DMS153 treated with DMSO at 0.1 percent for 48 hours (cell line): Measurements from ENCODE around the gene RCVRN.

Experiments used
- DNase-seq: peaks from one replicate; lab custom pipeline; 2025; ENCODE audit not compliant: unreplicated experiment; lab: John Stamatoyannopoulos, UW

The RCVRN gene

DNA sequence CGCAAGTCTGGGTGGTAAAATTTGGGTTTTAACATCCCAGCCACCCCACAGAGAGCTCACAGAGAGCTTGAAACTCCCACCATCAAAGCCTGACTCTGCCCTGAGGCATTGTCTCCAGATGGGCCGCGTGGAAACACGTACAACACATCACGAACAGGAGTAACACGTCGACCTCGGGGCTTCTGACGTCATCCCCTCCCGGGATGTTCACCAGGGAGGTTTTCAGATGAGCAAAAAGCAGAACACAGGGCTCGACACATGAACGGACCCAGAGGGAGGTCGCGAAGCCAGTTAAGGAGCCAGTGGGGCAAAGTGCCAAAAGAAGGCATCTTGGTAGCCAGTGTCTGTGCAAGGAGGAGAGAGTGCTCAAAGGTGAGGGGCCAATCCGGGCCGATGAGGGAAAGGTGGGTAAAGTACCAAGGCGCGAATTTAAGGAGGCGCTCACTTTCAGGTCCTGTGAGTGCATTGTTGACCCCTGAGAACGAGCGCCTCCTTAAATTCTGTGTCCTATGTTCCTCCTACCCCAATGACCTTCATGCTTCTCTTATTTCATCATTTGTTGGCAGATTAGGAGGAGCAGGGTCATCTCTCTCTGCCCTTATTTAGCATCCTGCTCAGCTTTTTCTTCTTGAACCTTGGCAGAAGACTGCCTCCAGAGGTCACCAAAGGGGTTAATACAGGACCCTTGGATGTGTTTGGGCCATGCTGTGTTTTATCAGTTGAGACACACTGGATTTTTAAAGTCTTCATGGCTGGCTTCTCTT lies 5.6 kb downstream of the RCVRN start:
- DNase-seq, result no peak

DNA sequence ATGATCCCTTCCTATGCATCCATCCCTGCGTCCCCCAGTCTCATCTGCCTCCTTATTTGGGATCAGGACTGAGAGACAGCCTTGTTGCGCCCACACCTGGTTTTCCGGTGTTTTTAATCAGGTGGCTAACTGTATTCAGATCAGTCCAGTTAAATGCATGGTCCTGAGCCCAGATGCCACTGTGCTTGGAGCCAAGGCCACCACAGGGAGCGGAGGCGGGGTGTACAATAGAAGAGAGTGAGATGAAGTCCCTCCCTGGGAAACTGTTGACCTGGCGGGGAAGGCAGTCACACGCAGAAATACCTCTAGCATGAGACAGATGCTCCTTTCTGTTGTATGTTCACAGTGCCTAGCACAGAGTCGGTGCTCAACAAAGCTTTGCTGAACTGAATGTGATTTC lies 6.3 kb downstream of the RCVRN start:
- DNase-seq, result no peak

- no peak for DNase-seq
Observed at GRCh38 chr17:9897372-9897968, 7.6 kb downstream of the RCVRN start.

DNA sequence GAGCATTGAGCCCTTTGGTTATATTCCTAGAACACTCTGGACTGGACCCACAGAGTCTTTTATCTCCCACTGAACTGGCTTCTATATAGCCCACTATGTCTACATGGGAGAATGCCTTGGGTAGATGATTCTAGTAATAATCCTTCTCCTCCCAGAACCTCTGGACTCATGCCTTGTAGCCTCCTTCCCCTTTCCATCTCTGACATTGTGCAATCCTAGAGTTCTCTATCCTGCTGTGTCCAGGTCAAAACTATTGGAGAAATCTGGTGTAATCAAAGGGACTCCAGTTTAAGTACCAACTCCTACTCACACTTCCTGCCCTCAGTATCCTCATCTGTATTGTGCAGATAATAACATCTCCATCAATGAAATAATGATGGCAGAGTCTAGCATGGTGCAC lies 9.1 kb downstream of the RCVRN start:
- DNase-seq, result no peak

DNA sequence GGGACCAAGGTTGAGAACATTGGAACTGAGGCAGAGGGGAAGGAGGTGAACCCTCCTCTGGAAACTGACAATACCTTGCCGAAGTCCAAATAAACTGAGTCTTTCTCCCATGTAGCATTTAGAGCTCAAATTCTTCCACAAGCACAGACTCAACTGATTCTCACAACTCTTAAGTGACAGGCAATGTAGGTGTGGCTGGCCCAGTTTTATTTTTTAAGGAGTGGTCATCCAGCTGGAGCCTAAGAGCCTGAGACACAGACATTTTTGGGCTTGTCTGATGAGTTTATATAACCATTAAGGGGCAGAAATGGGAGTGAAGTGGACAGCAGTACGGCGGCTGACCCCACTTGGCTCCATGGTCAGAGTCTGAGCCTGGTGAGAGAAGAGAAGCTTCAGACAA lies 10.8 kb downstream of the RCVRN start:
- no peak for DNase-seq

GRCh38 chr17:9893411-9894012 lies 11.6 kb downstream of the RCVRN start:
- DNase-seq, result no peak

- DNase-seq, result no peak
Observed at GRCh38 chr17:9890124-9890523, 14.9 kb downstream of the RCVRN start.

- no peak for DNase-seq
Observed at GRCh38 chr17:9887508-9887907, 17.6 kb downstream of the RCVRN start.

DNA sequence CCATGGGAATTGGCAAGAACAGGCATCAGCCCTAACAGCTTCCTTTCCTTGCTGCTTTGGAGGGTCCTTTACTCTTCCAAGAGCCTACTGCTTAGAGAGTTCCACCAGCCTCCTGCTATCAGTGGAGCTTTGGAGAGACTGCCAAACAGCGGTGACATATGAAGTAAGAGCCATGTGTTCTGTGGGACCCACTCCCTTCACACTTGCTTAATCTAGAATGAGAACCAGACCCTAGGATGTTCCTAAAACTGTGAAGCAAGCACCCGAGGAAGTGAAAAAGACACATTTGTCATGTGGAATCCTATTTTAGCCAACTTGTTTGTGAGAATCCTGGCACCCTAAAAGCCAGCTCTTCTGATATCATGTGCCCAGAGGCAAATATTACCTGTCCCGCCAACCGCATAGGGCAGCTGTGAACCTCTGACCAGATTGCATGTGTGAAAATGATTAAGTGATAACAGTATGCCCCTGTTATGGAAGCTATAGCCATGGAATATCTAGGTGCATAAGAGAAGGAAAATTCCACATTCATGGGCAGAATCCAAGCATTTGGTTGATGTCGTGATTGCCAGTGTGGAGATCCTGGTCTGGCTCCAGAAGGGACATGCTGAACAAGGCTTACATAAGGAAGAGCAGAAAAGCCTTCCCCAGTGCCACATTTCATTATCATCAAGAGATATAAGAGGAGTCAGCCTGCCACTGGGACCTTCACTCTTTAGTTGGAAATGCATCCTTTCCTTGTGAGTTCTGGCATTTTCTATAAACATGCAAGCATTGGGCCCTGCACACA lies 18.7 kb downstream of the RCVRN start:
- DNase-seq, result no peak

DNA sequence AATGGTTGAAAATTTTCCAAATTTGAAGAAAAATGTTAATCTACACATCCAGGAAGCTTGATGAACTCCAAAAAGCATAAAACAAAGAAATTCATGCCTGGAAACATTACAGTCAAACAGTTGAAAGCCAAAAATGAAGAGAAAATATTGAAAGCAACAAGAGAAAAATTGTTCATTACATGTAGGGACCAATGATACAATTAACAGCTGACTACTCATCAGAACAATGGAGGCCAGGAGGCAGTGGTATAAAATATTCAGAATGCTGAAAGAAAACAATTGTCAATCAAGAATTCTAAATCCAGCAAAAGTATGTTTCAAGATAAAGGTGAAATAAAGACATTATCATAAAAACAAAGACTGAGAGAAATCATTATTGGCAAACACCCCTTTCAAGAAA lies 21.6 kb downstream of the RCVRN start:
- DNase-seq, result no peak

- no peak for DNase-seq
Observed at GRCh38 chr17:9880582-9880999, 24.5 kb downstream of the RCVRN start.

DNA sequence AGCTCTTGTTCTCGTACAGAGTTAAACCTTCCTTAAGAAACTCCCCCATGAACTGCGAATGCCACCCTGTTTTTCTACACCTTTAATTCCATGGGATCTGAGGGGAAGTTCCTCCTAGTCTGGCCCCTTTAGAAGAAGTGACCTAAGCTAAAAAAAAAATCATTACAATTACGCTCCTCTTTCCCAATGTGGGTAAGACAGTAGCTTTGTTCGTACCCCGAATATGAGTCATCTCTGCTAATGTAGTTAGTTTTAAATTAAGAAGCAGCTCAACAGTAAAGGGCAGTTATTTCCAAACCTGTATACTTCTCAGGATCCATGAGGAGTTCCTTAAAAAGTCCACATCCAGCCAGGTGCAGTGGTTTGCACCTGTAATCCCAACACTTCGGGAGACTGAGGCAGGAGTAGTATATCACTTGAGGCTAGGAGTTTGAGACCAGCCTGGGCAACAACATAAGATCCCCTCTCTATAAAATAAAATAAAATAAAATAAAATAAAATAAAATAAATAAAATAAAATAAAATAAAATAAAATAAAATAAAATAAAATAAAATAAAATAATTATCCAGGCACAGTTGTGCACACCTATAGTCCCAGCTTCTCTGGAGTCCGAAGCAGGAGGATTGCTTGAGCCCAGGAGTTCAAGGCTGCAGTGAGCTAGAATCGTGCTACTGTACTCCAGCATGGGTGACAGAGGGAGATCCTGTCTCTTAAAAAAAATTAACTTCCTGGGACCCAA lies 26.1 kb downstream of the RCVRN start:
- DNase-seq, result no peak

DNA sequence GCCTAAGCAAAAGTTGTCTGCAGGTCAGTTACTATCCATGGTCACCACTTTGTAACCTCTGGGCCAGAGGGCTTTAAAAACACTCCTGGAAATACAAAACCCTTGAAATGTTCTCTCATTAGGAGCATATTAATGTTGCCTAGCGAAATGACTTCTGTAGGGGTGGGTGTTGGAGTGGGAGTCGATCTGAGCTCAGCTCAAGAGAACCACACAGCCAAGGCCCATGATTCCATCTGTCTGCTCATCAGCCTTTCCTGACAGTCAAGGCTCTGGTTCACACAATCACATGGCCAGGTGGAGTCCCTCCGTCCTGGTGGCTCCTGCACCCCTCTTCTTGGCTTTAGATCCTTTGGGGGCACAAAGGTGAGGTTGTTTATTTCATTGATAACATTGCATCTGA lies 26.7 kb downstream of the RCVRN start:
- DNase-seq, result no peak

DNA sequence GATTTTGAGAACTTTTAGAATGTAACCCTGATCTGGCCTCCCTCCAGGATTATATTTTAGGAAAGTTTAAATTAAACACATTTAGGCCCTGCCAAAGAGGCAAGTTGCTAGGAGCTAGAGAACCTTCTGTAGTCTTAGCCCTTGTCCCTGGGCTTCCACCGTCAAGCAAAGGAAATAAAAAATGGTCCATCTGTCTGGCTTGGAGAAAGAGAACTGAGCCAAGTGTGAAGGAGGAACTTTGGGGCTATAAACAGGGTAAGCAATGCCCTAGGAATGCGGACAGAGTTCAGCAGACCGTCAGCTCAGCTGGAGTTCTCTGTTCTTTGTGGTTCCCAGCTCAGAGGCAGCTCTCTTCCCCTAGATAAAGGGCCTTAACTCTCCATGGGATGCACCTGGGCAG lies 29.6 kb downstream of the RCVRN start:
- DNase-seq, result no peak

GRCh38 chr17:9874722-9875121 lies 30.3 kb downstream of the RCVRN start:
- DNase-seq, result no peak

GRCh38 chr17:9872852-9873251 lies 32.2 kb downstream of the RCVRN start:
- no peak for DNase-seq

DNA sequence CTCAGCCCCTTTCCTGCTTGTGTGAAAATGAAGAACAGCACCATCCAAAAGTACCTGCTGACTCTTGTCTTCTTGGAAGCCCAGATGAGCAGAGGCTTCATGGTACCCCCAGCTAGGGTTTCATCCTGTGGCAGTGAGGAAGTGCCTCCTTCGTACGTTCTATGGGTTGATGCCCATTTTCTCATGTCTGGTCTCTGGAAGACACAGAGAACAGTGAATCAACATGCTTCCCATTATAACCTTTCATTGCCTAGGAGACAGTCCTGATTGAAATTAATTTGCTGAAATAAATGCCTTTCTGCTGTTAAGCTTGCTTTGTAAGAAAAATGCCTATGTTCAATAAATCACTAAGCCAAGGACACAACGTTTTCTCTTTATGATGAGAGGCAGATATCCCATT lies 36.5 kb downstream of the RCVRN start:
- DNase-seq, result no peak

GRCh38 chr17:9865586-9865985 lies 39.5 kb downstream of the RCVRN start:
- no peak for DNase-seq

DNA sequence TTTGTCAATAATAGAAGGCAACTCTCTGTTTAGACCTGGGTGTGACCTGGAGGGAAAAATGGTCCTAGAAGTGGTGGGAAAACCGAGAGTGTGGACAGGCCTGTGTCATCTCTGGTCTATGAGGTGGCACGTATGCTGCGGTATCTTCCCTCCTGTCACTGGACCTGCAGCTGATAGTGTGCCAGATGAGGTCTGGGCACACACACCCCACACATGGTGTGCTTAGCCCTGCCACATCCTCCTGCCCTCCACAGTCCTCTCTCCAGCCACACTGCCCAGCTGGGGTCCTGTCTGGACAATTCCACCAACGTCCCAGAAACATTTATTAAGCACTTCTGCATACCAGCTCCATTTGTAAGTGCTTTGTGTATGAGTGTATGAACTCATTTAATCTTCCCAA lies 42.1 kb downstream of the RCVRN start:
- no peak for DNase-seq

GRCh38 chr17:9862220-9862619 lies 42.9 kb downstream of the RCVRN start:
- no peak for DNase-seq

- no peak for DNase-seq
Observed at GRCh38 chr17:9860851-9861250, 44.2 kb downstream of the RCVRN start.
